ENCODE data around the gene SCNM1.
"Not testable (repeated sequence)": the region's sequence is repeated elsewhere in the genome, so short reads cannot be mapped to it uniquely, and the experiment has no call there.

The SCNM1 gene

DNA sequence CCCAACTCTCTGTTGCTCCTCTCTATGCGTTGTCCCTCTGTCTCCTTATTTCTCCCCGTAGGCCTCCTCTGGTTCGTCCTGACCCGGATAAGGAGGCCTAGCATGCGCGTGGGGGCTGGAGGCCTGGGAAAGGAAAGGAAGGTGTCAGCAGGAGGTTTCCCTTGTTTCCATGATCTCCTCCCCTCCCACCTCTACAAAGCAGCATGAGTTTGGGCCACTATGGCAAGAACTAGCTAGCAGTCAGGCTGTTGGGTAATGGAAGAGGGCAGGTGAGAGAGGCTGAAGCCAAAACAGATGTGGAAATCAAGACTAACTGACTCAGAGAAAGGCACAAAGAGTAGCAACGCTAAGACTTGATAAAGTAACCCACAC, 18.8 kb upstream of the SCNM1 start:
- no peak for DNase-seq

DNA sequence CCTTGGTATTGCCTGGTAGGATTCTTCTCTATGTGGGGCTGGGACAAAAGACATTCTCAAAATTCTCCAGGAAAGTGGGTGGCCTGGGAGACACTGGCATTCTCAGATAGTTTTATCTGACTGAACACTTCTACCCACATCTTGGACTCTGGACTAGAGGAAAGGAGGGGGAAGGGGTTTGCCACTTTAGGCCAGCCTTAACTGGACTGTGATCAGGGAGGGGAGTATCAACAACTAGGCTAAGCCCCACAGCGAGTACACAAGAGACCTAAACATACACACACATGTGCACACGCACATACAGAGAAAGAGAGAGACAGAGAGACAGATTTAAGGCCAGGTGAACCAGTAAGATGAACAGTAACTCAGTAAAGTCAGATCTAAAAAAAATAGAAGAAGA, 18.3 kb upstream of the SCNM1 start:
- DNase-seq, result no peak

DNA sequence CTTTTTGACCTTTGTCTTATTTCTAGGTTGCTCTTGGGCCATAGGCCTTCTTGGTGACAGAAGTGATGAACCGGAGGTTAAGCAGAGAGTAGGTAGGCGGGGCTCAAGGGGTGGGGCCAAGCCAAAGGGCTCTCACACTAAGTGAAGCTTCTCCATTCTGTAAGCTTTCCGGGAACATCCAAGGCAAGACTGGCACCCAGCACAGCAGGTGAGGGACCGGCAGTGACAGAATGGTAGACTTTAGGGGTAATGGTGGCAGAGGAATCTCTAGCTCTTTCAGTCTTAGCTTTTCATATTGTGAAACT, 9.5 kb upstream of the SCNM1 start, which contains the start of gene TNFAIP8L2:
Gene TNFAIP8L2, plus strand, starts transcription at position 135 of the 305 bp plus-strand sequence. CDS start 2,049 bp downstream, outside the sequence.
- DNase-seq, result peak; percentile 69

DNA sequence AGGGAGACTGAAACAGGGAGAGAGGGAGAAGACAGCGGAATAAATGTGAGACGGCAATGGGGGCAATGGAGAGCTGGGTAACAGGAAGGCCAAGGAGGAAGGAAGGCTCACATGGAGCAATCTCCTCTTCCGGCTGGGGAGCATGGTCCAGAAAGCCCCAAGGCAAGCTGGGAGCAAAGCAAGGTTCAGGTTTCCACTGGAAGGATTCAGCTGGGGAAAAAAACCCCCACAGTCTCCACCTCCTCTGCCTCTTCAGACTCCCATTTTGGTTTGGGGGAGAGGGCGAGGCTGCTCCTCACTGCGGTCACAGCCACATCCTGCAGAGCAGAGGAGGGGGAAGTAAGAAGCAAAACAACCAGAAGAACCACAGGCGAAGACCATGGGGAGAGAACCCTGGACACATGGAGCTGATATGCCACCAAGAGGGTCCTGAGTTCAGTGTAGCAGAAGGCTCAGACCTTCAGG, 8.8 kb upstream of the SCNM1 start:
- DNase-seq, result no peak

DNA sequence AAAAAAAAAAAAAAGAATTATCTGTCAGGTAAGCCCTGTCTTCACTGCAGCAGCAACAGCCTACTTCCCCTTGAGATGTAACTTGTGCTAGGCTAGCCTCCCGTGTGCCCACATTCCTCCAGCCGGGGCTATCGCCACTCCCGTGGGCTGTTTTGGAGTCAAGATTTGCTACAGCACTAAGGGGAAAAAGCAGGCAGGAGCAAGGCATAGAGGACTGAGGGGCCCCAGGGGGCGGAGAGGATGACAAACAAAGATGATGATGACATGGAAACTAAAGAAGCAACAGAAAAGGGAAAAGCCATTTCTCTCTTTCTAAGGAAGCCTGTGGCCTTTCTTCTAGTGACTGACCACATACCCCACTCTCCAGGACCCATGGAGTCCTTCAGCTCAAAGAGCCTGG, 7.6 kb upstream of the SCNM1 start:
- DNase-seq, result no peak

DNA sequence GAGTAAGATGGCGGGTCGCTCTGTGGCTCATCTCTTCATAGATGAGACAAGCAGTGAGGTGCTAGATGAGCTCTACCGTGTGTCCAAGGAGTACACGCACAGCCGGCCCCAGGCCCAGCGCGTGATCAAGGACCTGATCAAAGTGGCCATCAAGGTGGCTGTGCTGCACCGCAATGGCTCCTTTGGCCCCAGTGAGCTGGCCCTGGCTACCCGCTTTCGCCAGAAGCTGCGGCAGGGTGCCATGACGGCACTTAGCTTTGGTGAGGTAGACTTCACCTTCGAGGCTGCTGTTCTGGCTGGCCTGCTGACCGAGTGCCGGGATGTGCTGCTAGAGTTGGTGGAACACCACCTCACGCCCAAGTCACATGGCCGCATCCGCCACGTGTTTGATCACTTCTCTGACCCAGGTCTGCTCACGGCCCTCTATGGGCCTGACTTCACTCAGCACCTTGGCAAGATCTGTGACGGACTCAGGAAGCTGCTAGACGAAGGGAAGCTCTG, 7.1 kb upstream of the SCNM1 start:
- peak; percentile 49 for DNase-seq

DNA sequence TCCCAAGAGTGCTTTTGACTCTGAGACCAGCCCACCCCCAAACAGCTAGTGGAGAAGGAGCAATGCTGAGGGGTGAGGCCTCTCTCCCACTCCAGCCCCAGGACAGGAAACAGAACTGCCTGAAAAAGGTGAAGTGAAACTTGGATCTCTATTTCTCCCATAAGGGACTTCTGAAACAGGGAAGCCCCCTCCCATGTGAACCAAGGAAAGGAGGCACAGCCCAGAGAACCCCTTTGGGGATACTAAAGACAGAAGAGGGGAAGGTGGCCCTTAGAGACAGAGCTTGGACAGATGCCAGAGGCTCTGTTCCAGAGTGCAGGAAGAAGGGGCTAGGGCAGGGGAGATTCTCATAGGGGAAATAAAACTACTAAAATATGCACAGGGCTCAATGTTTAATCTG, 6.6 kb upstream of the SCNM1 start:
- peak; percentile 35 for DNase-seq

DNA sequence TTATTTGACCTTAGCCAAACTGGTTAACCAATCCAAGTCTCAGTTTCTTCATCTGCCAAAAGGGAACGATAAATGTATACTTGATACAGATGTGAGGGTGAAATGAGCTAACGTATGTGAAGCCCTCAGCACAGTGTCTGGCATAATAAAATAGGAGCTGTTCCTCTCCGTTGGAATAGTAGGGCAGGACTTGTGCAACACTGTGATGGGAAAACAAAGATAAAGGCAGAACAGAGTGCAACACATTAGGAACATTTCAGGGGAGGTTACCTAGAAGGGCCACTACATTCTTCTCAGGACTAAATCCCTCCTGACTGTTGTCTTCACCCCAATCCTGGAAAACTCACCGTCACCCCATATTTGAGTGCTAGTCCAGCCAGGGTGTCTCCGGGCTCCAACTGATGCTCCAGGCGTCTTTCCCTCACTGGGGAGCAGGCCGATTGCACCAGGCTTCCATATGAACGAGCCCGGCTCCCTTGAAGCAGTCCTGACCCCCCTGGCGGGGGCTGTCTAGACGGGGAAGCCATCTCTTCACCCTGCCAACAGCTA, 1.1 kb upstream of the SCNM1 start:
- DNase-seq, result no peak

DNA sequence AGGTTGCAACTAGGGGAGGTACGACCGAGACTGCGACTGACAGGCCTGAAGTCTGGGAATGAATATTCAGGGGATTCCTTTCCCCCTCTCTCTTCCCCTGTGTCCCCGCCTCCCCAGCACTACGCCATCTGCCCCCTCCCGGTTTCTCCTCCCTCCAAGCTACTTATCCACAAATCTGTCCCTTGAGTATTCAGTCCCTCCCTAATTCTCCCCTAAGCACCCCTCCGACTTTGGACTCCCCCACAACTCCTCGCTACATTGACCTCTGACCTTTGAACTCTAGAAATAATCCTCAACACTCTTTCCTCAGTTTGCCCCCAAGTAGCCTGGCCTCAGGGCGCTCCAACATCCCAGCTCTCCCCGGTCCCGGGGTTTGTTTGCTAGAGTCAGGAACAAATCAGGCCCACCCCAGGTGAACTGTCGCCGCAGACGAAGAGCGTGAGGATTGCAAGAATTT, 635 bp upstream of the SCNM1 start:
- DNase-seq, result no peak

DNA sequence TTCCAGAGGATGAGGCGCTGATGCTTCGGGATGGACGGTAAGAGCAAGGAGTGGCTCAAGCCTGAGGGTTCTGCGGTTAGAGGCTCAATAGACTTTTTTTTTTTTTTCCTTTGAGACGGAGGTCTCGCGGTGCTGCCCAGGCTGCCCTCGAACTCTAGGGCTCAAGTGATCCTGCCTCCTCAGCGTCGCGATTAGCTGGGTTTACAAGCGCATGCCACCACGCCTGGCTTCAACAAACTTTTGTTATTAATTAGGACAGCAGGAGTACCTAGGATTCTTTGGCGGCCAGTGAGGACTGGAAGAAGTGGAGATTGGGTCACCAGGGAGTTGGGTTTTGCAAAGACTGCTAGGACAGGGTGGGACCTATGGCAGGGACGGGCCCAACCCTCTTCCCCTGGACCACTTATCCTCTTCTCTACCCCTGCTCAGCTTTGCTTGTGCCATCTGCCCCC, 587 bp downstream of the SCNM1 start:
- DNase-seq, result peak; percentile 37

DNA sequence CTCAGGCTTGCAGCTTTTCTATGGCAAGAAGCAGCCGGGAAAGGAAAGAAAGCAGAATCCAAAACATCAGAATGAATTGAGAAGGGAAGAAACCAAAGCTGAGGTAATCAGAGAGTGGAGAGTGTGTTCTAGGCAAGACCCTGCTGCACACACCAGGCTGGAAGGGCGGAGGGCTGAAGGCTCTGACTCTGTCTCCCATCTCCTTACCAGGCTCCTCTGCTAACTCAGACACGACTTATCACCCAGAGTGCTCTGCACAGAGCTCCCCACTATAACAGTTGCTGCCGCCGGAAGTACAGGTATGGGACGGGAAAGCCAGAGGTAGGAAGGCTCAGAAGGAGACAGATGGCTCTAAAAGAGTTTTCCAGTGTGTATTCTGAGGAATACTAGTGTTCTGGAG, 1.2 kb downstream of the SCNM1 start:
- DNase-seq, result no peak

DNA sequence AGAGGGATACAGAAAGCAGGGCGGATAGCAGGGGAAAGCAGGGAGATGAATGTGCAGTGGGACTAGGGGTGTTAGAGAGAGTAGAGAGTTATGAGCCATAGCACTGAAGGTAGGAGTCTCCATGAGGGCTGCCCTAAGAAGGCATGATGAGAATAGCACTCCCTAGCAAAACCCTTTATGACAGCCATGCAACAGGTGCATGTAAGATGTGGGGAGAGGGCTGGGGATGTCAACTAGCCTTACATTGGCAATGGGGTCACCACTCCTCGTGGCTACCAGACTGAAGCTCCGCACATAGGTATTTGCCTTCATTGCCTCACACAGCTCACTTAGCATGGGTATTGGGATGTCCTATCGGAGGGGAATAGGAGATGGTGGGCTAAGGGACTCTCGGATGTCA, 5.2 kb downstream of the SCNM1 start:
- DNase-seq, result no peak

DNA sequence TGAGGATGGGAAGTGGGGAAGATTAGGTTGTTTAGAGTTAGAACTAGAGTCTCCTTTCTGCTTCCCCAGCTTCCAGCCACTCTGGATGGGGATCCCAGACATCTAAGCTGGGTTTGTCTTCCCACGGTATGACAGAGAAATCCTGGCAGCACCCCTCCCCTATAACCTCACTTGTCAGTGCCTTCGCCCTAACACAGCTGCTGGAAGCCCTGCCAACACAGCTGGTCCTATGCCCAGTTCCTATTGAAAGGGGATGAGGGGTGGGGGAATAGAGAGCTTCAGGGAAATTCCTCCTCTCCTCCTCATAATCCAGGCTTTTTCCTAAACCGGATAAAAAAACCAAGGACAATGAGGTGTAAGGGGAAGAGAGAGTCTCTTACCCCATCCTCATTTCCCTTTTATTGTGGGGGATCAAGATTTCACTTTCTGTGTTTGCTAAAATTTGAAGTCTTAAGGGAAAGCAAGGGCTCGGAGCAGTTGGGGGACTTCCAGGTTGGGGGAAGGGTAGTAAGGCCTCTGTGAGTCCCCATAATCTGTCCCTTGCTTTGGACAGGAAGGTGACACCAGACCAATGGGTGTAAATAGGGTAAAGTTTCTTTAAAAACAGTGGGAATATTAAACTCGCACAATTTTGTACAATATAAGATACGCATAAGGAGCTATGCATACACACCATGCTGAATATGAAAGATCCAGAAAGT, 9.2 kb downstream of the SCNM1 start:
- no peak for DNase-seq

DNA sequence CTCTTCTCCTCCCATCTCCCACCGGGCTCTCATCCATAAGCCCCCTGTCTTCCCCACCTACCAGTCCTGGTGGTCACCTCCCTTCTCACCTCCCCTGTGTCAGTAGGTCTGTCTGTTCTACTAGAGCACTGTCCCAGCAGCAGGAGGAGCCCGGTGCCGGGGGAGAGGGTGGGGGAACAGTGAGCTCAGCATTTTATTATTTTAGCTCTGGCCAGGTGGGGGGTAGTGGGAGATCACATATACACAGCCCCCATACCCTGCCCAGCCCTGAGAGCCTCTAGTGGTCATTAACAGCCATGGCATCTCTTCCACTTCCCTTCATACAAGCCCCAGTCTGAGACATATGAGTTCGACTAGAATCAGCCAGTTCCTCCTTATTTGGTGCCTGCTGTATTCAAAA, 9.9 kb downstream of the SCNM1 start, which contains the start of gene TMOD4:
Gene TMOD4, minus strand, starts transcription at position 119 of the 400 bp plus-strand sequence. CDS start 1,106 bp downstream, outside the sequence.
- no peak for DNase-seq

DNA sequence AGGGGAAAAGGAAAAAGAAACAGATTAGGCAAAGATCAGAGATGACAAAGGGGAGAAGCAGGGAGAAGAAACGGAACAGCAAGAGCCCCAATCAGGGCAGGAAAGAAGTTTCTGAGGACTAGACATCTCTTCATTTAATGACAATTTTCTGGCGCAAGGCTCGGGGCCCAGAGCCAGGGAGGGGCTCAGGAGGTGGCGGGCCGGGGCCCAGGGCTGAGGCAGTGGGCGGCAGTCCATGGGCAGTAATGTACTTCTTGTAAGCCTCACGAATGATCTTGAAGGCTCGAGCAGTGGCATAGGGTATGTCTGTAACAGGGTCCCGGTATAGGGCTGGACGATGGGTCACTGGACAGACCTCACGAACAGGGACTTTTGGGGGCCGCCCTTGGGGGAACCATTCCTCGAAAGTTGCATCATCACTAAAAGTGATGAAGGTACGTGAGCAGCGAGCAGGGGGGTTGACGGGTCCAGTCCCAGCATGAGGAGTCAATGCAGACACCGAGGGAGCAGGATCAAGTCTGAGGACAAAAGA, 10.6 kb downstream of the SCNM1 start:
- no peak for DNase-seq

DNA sequence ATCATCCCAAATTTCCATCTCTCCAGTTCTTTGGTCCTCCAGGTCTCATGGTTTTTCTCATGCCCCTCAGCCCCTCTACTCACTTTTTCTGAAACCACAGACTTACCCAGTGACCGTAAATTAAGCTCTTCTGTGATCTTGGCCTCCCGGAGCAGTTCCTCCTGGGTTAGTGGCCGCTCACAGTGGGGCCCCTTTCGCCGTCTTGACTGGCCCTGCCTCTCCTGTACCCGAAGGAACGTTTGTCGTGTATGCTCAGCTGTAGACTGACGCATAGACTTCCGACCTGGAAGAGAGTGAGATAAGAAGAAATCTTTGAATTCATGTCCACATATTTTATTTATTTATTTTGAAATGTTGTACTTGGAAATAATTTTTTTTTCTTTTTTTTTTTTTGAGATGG, 18.3 kb downstream of the SCNM1 start:
- DNase-seq, result no peak

DNA sequence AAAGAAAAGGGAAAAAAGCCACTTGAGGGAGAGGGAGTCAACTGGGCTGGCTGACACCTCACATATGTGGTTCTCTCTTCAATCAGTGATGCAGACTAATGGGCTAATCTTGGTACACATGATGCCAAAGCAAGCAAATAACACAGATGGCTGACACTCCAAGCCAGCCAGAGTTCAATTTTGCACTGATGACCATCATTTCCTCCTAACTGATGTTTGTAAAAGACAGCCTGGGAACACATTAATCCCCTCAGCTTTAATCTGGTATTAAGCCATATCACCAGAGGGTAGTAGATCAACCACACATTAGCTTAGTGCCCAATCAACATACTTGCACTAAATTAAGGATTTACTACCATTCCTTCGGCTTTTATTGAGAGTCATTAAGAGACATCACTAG, 21.3 kb downstream of the SCNM1 start:
- DNase-seq, result no peak

DNA sequence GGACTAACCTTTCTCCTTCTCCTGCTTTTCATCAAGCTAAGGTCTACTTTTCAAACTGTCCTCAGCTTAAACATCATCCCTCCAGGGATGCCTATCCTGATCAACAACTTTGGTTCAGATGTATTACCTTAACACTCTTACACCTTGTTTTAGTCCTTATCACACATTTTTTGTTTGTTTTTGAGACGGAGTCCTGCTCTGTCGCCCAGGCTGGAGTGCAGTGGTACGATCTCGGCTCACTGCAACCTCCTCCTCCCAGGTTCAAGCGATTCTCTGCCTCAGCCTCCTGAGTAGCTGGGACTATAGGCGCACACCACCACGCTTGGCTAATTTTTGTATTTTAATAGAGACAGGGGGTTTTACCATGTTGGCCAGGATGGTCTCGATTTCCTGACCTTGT, 22.7 kb downstream of the SCNM1 start:
- not testable (repeated sequence) for DNase-seq

DNA sequence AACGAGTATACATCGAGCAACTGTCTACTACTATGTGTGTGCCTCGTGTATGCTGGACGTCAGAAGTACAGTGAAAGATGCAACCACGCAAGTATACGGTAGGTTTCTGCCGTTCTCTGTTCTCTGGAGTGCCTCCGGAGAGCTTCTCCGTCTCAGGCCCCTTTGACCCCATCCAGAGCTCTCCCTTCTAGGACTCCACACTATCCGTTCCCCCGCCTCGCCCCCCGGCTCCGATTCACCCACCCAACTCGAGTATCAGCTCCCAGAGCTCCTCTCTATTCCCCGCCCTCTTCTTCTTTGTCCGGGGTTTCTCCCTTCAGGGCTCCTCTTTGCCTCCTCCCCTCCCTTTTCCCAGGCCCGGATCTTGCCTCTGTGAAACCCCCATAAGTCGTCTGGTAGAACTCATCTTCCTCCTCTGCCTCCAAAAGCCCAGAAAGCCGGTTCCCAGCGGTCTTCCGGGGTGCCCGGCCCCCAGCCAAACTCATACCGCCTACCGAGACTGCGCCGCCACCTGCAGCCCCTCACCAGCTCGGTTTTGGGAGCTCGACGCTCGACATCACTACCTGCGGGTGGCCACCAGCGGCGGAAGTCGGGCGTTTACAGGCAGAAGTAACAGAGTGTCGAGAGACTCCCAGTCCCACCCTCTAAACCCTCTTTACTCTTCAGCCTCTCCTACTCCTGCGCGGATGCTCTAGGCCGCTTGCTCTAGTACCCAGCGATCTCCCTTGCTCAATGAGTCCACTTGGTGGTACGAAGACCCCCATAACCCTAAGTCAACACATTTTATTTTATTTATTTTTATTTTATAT, 23.9 kb downstream of the SCNM1 start, which contains the start of gene VPS72:
Gene VPS72, minus strand, starts transcription at position 561 of the 809 bp plus-strand sequence. Its CDS starts 76 bp downstream, at position 485.
- peak; percentile 96 for DNase-seq

DNA sequence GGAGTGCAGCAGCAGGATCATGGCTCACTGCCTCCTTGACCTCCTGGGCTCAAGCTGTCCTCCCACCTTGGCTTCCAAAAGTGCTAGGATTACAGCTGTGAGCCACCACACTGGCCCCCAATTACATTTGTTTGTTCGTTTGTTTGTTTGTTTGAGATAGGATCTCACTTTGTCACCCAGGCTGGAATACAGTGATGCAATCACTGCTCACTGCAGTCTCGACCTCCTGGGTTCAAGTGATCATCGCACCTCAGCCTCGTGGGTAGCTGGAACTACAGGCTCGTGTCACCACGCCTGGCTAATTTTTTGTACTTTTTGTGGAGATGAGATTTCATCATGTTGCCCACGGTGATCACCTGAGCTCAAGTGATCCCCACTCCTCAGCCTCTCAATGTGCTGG, 26.1 kb downstream of the SCNM1 start:
- no peak for DNase-seq

DNA sequence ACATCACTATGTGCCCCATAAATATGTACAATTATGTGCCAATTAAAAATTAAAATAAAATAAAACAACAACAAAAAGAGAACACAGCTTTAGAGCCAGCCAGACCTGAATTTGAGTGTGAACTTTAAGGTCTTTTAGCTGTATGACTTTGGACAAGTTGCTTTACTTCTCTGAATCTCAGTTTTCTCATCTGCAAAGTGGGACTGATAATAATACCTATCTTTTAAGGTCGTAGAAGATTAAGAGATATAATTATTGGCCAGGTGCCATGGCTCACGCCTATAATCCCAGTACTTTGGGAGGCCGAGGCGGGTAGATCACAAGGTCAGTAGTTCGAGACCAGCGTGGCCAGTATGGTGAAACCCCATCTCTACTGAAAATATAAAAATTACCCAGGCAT, 27.4 kb downstream of the SCNM1 start:
- DNase-seq, result no peak

DNA sequence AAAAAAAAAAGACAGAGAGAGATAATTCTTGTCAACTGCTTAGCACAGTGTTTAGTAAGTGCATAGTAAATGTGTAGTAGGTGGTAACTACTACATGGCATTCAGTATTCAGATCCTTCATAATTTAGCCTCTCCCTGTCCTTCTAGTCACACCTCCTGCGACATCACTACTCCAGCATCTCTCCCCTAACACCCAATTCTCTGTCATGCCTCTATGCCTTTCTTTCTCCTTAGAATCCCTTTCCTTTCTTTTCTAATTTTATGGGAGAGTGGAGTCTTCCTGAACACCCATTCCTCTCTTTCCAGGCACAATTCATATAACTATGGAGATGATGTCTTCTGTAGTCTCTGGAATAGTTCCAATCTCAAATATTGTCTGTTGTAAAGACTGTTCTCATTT, 27.9 kb downstream of the SCNM1 start:
- DNase-seq, result no peak

DNA sequence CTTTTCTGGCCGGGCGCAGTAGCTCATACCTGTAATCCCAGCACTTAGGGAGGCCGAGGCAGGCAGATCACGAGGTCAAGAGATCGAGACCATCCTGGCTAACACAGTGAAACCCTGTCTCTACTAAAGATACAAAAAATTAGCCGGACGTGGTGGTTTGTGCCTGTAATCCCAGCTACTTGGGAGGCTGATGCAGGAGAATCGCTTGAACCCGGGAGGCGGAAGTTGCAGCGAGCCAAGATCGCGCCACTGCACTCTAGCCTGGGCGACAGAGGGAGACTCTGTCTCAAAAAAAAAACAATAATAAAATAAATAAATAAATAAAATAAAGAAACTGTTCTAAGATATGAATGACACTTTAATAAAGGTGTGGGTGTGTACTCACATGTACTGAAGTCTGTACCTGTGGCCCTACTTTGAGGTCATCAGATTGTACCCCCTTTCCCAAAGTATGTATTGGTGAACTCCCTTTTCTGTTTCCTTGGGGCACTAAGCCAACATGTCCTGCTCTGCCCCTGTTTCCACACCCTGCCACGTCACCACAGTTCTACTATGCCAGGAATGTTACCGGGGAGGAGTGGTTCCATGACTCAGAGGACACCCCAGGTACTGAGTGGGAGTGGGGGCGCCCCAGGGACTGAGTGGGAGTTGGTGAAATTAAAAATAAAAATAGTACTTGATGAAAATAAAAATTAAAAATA, 29.1 kb downstream of the SCNM1 start:
- not testable (repeated sequence) for DNase-seq
